Upper lobe of right lung (tissue), 1 donor: ENCODE results near the gene CAMK2G. TPM values are rescaled to one million over a fixed set of nuclear protein-coding genes. Genes with fewer than 3 reads are reported as not detected.

Source experiments
- ATAC-seq: fragments of 200-7000 bp; cut with Tn5 transposase; one replicate; pipeline ENCODE4 v1.9.1; 2020; ENCODE audit warnings: mild to moderate bottlenecking, moderate library complexity
- DNase-seq: peaks from one replicate; pipeline ENCODE4 v3.0.0-alpha.2; 2020
- H3K27ac ChIP-seq: fragments of 200-600 bp; one replicate; pipeline ENCODE4 v1.8.0; 2022
- H3K27me3 ChIP-seq: fragments of 200-600 bp; one replicate; pipeline ENCODE4 v1.8.0; 2022; ENCODE audit warnings: mild to moderate bottlenecking
- H3K36me3 ChIP-seq: fragments of 200-600 bp; one replicate; pipeline ENCODE4 v1.8.0; 2022
- H3K4me1 ChIP-seq: fragments of 200-600 bp; one replicate; pipeline ENCODE4 v1.8.0; 2022
- H3K4me3 ChIP-seq: fragments of 200-600 bp; one replicate; pipeline ENCODE4 v1.8.0; 2022; ENCODE audit warnings: mild to moderate bottlenecking
- H3K9me3 ChIP-seq: fragments of 200-600 bp; one replicate; pipeline ENCODE4 v1.8.0; 2022
- intact Hi-C: fragments of 100-400 bp; cut with DNase I; formaldehyde crosslinking; loops from one replicate; pipeline ENCODE4 v1.11.0; 2022
- total RNA-seq: library from RNA; stranded (reverse); fragmentation: NEBNext Ultra II Directional; extraction: Animal tissue kit (Norgen Biotek cat#: 25700); gene quantifications from one replicate; pipeline ENCODE4 v1.2.1, GENCODE V29; 2021
- TF ChIP-seq, protein P1 (sequence below): fragments of 200-600 bp; IDR thresholded peaks from one replicate; pipeline ENCODE4 v1.8.0; 2022; ENCODE audit warnings: antibody characterized with exemption
- donor health status: DM: no; HTN: yes; CAD: no; lungs with severe emphysema.

CAMK2G gene
- total RNA-seq, 1 donor from 2014 or later, result 36.2 TPM

DNA sequence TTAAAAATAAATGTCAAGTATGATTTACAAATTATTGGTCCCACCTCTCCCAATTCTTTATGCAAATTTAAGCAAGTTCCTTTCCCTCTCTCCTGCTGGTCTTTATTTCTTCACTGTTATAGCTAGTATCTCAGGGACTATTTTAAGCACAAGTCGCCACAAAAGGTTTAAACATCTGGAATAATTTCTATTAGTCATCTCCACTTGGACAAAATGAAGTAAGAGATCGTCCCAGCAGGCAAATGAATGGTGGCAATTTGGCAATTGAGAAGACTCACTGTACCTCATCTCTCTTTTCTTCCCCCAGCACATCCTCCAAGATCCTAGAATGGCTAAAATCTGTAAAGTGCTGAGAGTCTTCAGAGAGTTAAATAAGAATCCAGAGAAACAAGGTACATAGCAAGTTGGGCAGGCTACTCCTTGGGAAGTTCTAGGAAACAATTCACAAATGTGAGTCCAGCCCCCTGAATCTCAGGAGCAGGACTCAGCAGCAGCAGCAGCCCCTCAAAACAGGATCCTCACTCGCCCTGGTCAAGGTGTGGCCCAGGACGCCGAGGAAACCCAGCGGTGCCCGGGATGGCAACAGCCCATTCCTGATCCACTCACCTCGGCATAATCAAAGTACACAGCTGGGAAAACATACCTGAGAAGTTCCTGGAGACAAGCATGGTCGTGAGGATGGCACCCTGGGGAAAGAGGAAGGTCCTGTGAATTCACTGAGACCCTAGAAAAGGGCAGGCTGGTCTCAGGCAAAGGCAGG is 32.6 kb downstream of the CAMK2G start:
- ATAC-seq (no peak), DNase-seq (no peak)
- intact Hi-C loops, result no loop called here
- Histone ChIP-seq H3K4me3 (no peak overlapping the region), H3K27ac (no peak overlapping the region), H3K27me3 (no peaks in the 10 kb centered on the region), H3K9me3 (no peaks in the 10 kb centered on the region), H3K4me1 (no peaks in the 10 kb centered on the region), H3K36me3 (peaks cover 84% of the 10 kb centered on the region)
- TF ChIP-seq, protein P1, sequence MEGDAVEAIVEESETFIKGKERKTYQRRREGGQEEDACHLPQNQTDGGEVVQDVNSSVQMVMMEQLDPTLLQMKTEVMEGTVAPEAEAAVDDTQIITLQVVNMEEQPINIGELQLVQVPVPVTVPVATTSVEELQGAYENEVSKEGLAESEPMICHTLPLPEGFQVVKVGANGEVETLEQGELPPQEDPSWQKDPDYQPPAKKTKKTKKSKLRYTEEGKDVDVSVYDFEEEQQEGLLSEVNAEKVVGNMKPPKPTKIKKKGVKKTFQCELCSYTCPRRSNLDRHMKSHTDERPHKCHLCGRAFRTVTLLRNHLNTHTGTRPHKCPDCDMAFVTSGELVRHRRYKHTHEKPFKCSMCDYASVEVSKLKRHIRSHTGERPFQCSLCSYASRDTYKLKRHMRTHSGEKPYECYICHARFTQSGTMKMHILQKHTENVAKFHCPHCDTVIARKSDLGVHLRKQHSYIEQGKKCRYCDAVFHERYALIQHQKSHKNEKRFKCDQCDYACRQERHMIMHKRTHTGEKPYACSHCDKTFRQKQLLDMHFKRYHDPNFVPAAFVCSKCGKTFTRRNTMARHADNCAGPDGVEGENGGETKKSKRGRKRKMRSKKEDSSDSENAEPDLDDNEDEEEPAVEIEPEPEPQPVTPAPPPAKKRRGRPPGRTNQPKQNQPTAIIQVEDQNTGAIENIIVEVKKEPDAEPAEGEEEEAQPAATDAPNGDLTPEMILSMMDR, result no peak

DNA sequence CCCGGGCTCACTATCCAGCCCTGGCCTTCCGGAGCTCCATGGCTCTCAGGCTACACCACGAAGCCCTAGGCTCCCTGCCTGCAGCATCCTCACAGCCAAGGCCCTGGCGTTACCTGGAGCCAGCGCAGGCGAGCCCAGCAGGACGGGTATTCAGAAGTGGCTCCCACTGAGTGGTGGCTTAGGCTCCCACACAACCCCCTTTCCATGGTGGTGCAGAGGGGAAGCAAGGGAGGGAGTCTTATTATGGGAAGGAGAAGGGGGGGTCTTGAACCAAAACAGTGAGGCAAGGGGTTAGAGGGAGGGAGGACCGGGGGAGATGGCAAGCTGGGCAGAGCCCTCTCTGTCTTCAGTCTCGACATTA is 33.3 kb downstream of the CAMK2G start:
- ATAC-seq (no peak), DNase-seq (no peak)
- Histone ChIP-seq H3K36me3 (peaks cover 84% of the 10 kb centered on the region), H3K4me1 (no peaks in the 10 kb centered on the region), H3K27me3 (no peaks in the 10 kb centered on the region), H3K4me3 (no peak overlapping the region), H3K27ac (no peak overlapping the region), H3K9me3 (no peaks in the 10 kb centered on the region)
- intact Hi-C loops, result no loop called here
- TF ChIP-seq, protein P1, result no peak

DNA sequence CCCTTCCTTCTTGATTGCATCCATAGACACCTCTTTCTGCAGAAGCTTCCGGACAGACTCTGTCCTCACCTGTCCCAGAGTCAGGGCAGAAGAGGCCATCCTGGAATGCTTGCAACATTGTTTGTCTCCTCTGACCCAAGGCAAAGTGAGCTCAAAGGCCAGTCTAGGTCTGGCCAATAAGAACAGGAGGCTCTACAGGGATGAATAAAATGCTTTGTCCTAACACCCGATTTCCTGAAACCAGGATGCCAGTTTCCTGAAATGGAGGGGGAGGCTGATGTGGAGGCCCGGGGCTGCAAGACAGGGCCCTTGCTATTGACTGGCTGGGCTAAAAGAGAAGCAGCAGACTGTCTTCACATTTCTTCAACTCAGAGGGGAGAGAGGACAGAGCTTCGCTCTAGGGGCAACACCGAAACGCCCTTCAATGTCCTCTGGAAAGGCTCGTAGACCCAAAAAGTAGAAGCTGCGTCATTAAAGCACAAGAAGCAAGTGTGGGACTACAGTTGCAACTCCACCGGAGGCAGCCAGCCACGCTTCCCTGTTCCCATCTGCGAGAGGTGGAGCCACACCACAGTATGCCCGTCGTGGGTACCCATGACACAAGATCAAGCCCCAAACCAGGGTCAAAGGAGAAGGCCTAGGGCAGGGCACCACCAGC is 33.8 kb downstream of the CAMK2G start:
- intact Hi-C loops, result no loop called here
- DNase-seq, result no peak
- Histone ChIP-seq H3K27ac (no peak overlapping the region), H3K9me3 (no peaks in the 10 kb centered on the region), H3K4me1 (no peaks in the 10 kb centered on the region), H3K4me3 (no peak overlapping the region), H3K36me3 (peaks cover 85% of the 10 kb centered on the region), H3K27me3 (no peaks in the 10 kb centered on the region)
- ATAC-seq, result no peak
- TF ChIP-seq, protein P1, result no peak

DNA sequence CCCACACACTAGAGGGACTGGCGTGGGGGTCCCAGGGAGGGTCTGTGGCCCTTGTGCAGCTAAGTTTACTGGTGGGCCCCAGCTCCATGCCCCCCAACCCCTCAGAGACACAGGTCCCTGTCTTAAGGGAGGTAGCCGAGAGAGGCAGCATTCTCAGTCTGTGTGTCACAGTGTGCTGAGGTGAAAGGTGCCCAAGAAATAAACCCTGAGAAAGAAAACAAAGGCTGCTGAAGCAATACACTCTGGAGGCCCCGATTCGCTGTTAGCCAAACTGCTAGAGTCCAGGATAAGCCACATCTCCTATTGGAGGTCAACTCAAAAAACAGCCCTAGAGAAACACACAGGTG is 34.3 kb downstream of the CAMK2G start:
- ATAC-seq, result no peak
- Histone ChIP-seq H3K27me3 (no peaks in the 10 kb centered on the region), H3K9me3 (no peaks in the 10 kb centered on the region), H3K4me3 (no peak overlapping the region), H3K36me3 (peaks cover 88% of the 10 kb centered on the region), H3K27ac (no peak overlapping the region), H3K4me1 (no peaks in the 10 kb centered on the region)
- no peak for DNase-seq
- intact Hi-C loops, result no loop called here
- TF ChIP-seq, protein P1, result no peak

DNA sequence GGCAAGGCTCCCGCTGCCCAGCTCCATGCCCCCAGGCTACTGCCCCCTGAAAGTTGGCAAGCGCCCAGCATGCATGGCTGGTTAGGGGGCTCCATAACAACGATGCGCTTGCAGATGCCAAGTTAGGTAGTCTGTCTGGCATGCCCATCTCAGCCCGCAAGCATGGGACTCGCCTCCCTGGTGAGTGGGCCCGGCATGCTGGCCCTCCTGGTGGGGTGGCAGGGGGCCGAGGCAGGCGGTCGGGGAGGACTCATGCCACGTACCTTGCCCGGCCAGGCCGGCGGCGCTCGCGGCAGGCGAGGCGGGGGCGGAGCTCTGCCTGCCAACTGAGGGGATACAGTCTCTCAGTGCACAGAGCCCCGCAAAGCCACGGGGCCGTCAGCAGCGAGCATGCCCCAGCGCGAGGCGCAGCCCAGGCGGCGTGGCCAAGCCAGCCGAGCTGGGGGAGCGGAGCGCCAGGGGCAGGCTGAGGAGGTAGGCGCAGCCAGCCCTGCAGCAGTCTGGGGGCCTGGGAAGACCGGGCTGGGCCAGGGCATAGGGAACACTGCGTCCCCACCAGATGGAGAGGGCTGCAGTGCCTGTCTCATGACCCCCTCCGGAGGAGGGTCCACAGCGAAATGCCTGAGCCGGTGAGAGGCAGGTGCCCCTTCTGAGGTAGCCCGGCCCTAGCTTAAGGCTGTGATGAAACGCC is 34.9 kb downstream of the CAMK2G start:
- H3K4me1 ChIP-seq, result no peaks in the 10 kb centered on the region
- H3K9me3 ChIP-seq, result no peaks in the 10 kb centered on the region
- H3K36me3 ChIP-seq, result peaks cover 88% of the 10 kb centered on the region
- ATAC-seq, result no peak
- H3K27ac ChIP-seq, result no peak overlapping the region
- DNase-seq, result no peak
- H3K27me3 ChIP-seq, result no peaks in the 10 kb centered on the region
- intact Hi-C loops, result no loop called here
- TF ChIP-seq, protein P1, result no peak
- no peak overlapping the region for H3K4me3 ChIP-seq
